Activated CD4-positive, alpha-beta memory T cell treated with anti-CD3 and anti-CD28 coated beads for 36 hours (primary cell): ENCODE data around the gene NTM. TPM values are rescaled to one million over a fixed set of nuclear protein-coding genes. Genes with fewer than 3 reads are reported as not detected.

Experiments
- CTCF ChIA-PET: fragments of 350-600 bp; sonication (Branson Sonifier 250); formaldehyde crosslinking; loops from one replicate; lab custom pipeline; 2021; ENCODE audit warnings: antibody characterized with exemption, inconsistent platforms; lab: Charles Lee
- POLR2A ChIA-PET: fragments of 350-600 bp; sonication (Branson Sonifier 250); formaldehyde crosslinking; loops from one replicate; lab custom pipeline; 2021; ENCODE audit warnings: antibody characterized with exemption; lab: Charles Lee
- DNase-seq: peaks from one replicate; pipeline ENCODE4 v3.0.0-alpha.2; 2020
- H3K27ac Mint-ChIP-seq: one replicate; pipeline ENCODE4 v1.8.0; 2021; ENCODE audit warnings: mixed read lengths
- H3K27me3 Mint-ChIP-seq: one replicate; pipeline ENCODE4 v1.8.0; 2021; ENCODE audit warnings: mixed read lengths
- H3K36me3 Mint-ChIP-seq: one replicate; pipeline ENCODE4 v1.8.0; 2021; ENCODE audit warnings: mixed read lengths
- H3K4me1 Mint-ChIP-seq: one replicate; pipeline ENCODE4 v1.8.0; 2021; ENCODE audit warnings: low read depth, mixed read lengths
- H3K4me3 Mint-ChIP-seq: one replicate; pipeline ENCODE4 v1.8.0; 2021; ENCODE audit warnings: mild to moderate bottlenecking, mixed read lengths
- H3K9me3 Mint-ChIP-seq: one replicate; pipeline ENCODE4 v1.8.0; 2021; ENCODE audit warnings: mixed read lengths
- intact Hi-C: fragments of 100-400 bp; cut with micrococcal nuclease; formaldehyde crosslinking; loops from one replicate; pipeline ENCODE4 v1.15.1; 2023
- total RNA-seq, 2 experiments: library from RNA; stranded (reverse); gene quantifications; one replicate each; pipeline ENCODE4 v1.2.3, GENCODE V29; 2021

NTM gene
- total RNA-seq, 2 experiments from 2014 or later = not detected

- Mint-ChIP-seq H3K4me3 (no peak overlapping the region), H3K27me3 (no peaks in the 10 kb centered on the region), H3K36me3 (no peaks in the 10 kb centered on the region), H3K27ac (no peak overlapping the region), H3K9me3 (no peaks in the 10 kb centered on the region), H3K4me1 (no peaks in the 10 kb centered on the region)
- no peak for DNase-seq
- ChIA-PET CTCF (no interaction called here), POLR2A (no interaction called here)
- intact Hi-C loops = no loop called here
Measured at GRCh38 chr11:131568318-131568717, 197.9 kb downstream of the NTM start.

GRCh38 chr11:131571571-131571970, 201.2 kb downstream of the NTM start:
- POLR2A ChIA-PET = no interaction called here
- Mint-ChIP-seq H3K27ac (no peak overlapping the region), H3K27me3 (no peaks in the 10 kb centered on the region), H3K36me3 (no peaks in the 10 kb centered on the region), H3K4me1 (no peaks in the 10 kb centered on the region), H3K9me3 (no peaks in the 10 kb centered on the region), H3K4me3 (no peak overlapping the region)
- intact Hi-C loops = no loop called here
- CTCF ChIA-PET = interaction anchor here (1.5 kb wide), 1 partner anchor 9 kb away, joined by 5 read pairs; no protein-coding TSS in a partner anchor
- no peak for DNase-seq

GRCh38 chr11:131572423-131572822, 202.0 kb downstream of the NTM start:
- Mint-ChIP-seq H3K36me3 (no peaks in the 10 kb centered on the region), H3K4me3 (no peak overlapping the region), H3K27me3 (no peaks in the 10 kb centered on the region), H3K9me3 (no peaks in the 10 kb centered on the region), H3K27ac (no peak overlapping the region), H3K4me1 (no peaks in the 10 kb centered on the region)
- DNase-seq = no peak
- intact Hi-C loops = no loop called here
- ChIA-PET POLR2A (no interaction called here), CTCF (no interaction called here)

- peaks cover 3% of the 10 kb centered on the region for H3K9me3 Mint-ChIP-seq
- H3K27ac Mint-ChIP-seq = no peak overlapping the region
- no peaks in the 10 kb centered on the region for H3K4me1 Mint-ChIP-seq
- CTCF ChIA-PET = interaction anchor here (0.7 to 1.9 kb wide), 2 partner anchors 9 to 94 kb away, joined by 3 to 5 read pairs; no protein-coding TSS in a partner anchor
- POLR2A ChIA-PET = no interaction called here
- no peaks in the 10 kb centered on the region for H3K36me3 Mint-ChIP-seq
- H3K4me3 Mint-ChIP-seq = no peak overlapping the region
- intact Hi-C loops = no loop called here
- DNase-seq = no peak
- H3K27me3 Mint-ChIP-seq = no peaks in the 10 kb centered on the region
Measured at GRCh38 chr11:131579932-131580387, 209.5 kb downstream of the NTM start.

- no peak overlapping the region for H3K27ac Mint-ChIP-seq
- POLR2A ChIA-PET = no interaction called here
- no peaks in the 10 kb centered on the region for H3K27me3 Mint-ChIP-seq
- H3K4me3 Mint-ChIP-seq = no peak overlapping the region
- H3K36me3 Mint-ChIP-seq = no peaks in the 10 kb centered on the region
- no peaks in the 10 kb centered on the region for H3K4me1 Mint-ChIP-seq
- intact Hi-C loops = no loop called here
- H3K9me3 Mint-ChIP-seq = peaks cover 3% of the 10 kb centered on the region
- DNase-seq = no peak
- CTCF ChIA-PET = interaction anchor here (1.9 kb wide), 1 partner anchor 9 kb away, joined by 5 read pairs; no protein-coding TSS in a partner anchor
Measured at GRCh38 chr11:131580476-131580875, 210.1 kb downstream of the NTM start.

- DNase-seq = no peak
- no peak overlapping the region for H3K4me3 Mint-ChIP-seq
- H3K9me3 Mint-ChIP-seq = peaks cover 3% of the 10 kb centered on the region
- no peaks in the 10 kb centered on the region for H3K36me3 Mint-ChIP-seq
- H3K27ac Mint-ChIP-seq = no peak overlapping the region
- CTCF ChIA-PET = interaction anchor here (1.9 kb wide), 1 partner anchor 10 kb away, joined by 5 read pairs; no protein-coding TSS in a partner anchor
- intact Hi-C loops = no loop called here
- H3K27me3 Mint-ChIP-seq = peaks cover 3% of the 10 kb centered on the region
- no peaks in the 10 kb centered on the region for H3K4me1 Mint-ChIP-seq
- POLR2A ChIA-PET = no interaction called here
Measured at GRCh38 chr11:131581046-131581445, 210.6 kb downstream of the NTM start.

- peaks cover 3% of the 10 kb centered on the region for H3K27me3 Mint-ChIP-seq
- H3K4me3 Mint-ChIP-seq = no peak overlapping the region
- no peak for DNase-seq
- ChIA-PET CTCF (no interaction called here), POLR2A (no interaction called here)
- H3K27ac Mint-ChIP-seq = no peak overlapping the region
- no peaks in the 10 kb centered on the region for H3K4me1 Mint-ChIP-seq
- H3K36me3 Mint-ChIP-seq = no peaks in the 10 kb centered on the region
- H3K9me3 Mint-ChIP-seq = peaks cover 7% of the 10 kb centered on the region
- intact Hi-C loops = no loop called here
Measured at GRCh38 chr11:131582021-131582525, 211.7 kb downstream of the NTM start.

GRCh38 chr11:131583421-131583820, 213.0 kb downstream of the NTM start:
- Mint-ChIP-seq H3K4me3 (no peak overlapping the region), H3K27me3 (peaks cover 3% of the 10 kb centered on the region), H3K4me1 (no peaks in the 10 kb centered on the region), H3K9me3 (peaks cover 15% of the 10 kb centered on the region), H3K27ac (no peak overlapping the region), H3K36me3 (no peaks in the 10 kb centered on the region)
- POLR2A ChIA-PET = no interaction called here
- DNase-seq = no peak
- CTCF ChIA-PET = no interaction called here
- intact Hi-C loops = no loop called here

- no peak overlapping the region for H3K4me3 Mint-ChIP-seq
- H3K4me1 Mint-ChIP-seq = no peaks in the 10 kb centered on the region
- H3K27ac Mint-ChIP-seq = no peak overlapping the region
- H3K36me3 Mint-ChIP-seq = no peaks in the 10 kb centered on the region
- H3K27me3 Mint-ChIP-seq = peaks cover 3% of the 10 kb centered on the region
- no peak for DNase-seq
- ChIA-PET POLR2A (no interaction called here), CTCF (no interaction called here)
- peaks cover 15% of the 10 kb centered on the region for H3K9me3 Mint-ChIP-seq
- intact Hi-C loops = no loop called here
Measured at GRCh38 chr11:131583938-131584337, 213.5 kb downstream of the NTM start.

GRCh38 chr11:131584785-131585592, 214.6 kb downstream of the NTM start:
- Mint-ChIP-seq H3K27ac (no peak overlapping the region), H3K36me3 (no peaks in the 10 kb centered on the region), H3K4me1 (no peaks in the 10 kb centered on the region), H3K4me3 (no peak overlapping the region), H3K27me3 (peaks cover 3% of the 10 kb centered on the region), H3K9me3 (peaks cover 15% of the 10 kb centered on the region)
- intact Hi-C loops = no loop called here
- no peak for DNase-seq
- ChIA-PET POLR2A (interaction anchor here (0.5 kb wide), 1 partner anchor 663 kb away, joined by 3 read pairs; no protein-coding TSS in a partner anchor), CTCF (no interaction called here)

GRCh38 chr11:131588057-131588456, 217.6 kb downstream of the NTM start:
- intact Hi-C loops = no loop called here
- CTCF ChIA-PET = no interaction called here
- H3K4me1 Mint-ChIP-seq = no peaks in the 10 kb centered on the region
- H3K4me3 Mint-ChIP-seq = no peak overlapping the region
- peaks cover 15% of the 10 kb centered on the region for H3K9me3 Mint-ChIP-seq
- no peak for DNase-seq
- H3K36me3 Mint-ChIP-seq = no peaks in the 10 kb centered on the region
- H3K27me3 Mint-ChIP-seq = peaks cover 3% of the 10 kb centered on the region
- POLR2A ChIA-PET = no interaction called here
- H3K27ac Mint-ChIP-seq = no peak overlapping the region

- no peak for DNase-seq
- H3K4me3 Mint-ChIP-seq = no peak overlapping the region
- intact Hi-C loops = no loop called here
- POLR2A ChIA-PET = no interaction called here
- no peaks in the 10 kb centered on the region for H3K27me3 Mint-ChIP-seq
- no peaks in the 10 kb centered on the region for H3K36me3 Mint-ChIP-seq
- H3K4me1 Mint-ChIP-seq = no peaks in the 10 kb centered on the region
- CTCF ChIA-PET = no interaction called here
- no peak overlapping the region for H3K27ac Mint-ChIP-seq
- H3K9me3 Mint-ChIP-seq = peaks cover 13% of the 10 kb centered on the region
Measured at GRCh38 chr11:131591051-131591461, 220.6 kb downstream of the NTM start.
